Caco-2 (cell line): ENCODE data around the gene ADRA2C. TPM values are rescaled to one million over a fixed set of nuclear protein-coding genes. Genes with fewer than 3 reads are reported as not detected.

Source experiments
- BruUV-seq: library from RNA; stranded (reverse); fragments of 400-500 nt; replicated peaks from 2 replicates; lab custom pipeline; 2021; lab: Mats Ljungman, UMichigan
- CTCF ChIA-PET: fragments of 300-600 bp; sonication (Branson Sonifier 250); formaldehyde crosslinking; loops from one replicate; lab custom pipeline; 2022; ENCODE audit warnings: antibody characterized with exemption; lab: Charles Lee
- POLR2A ChIA-PET: fragments of 300-600 bp; sonication (Branson Sonifier 250); formaldehyde crosslinking; loops from one replicate; lab custom pipeline; 2022; ENCODE audit warnings: antibody characterized with exemption; lab: Charles Lee
- DNase-seq, 2 experiments: peaks; one replicate each; pipeline versions ENCODE4 v3.0.0 to v3.0.0-alpha.2; 2020 to 2022
- H3K27me3 ChIP-seq: replicated peaks from 2 replicates; pipeline ENCODE4 v1.6.0; 2011; ENCODE audit warnings: low read length; ENCODE audit not compliant: control insufficient read depth, insufficient read depth
- H3K36me3 ChIP-seq: 2 replicates; pipeline ENCODE4 v1.5.1; 2011; ENCODE audit warnings: low read length; ENCODE audit not compliant: control insufficient read depth, insufficient read depth
- H3K4me1 ChIP-seq: fragments of 250-450 bp; sonication (Bioruptor Pico); 2 replicates; pipeline ENCODE4 v1.5.1; 2020; ENCODE audit warnings: mild to moderate bottlenecking
- H3K4me3 ChIP-seq: 2 replicates; pipeline ENCODE4 v1.5.1; 2011; ENCODE audit warnings: low read depth, mild to moderate bottlenecking, control low read depth, low read length
- H3K9me3 ChIP-seq: fragments of 250-450 bp; sonication (Bioruptor Pico); 2 replicates; pipeline ENCODE4 v1.5.1; 2020; ENCODE audit warnings: mild to moderate bottlenecking, moderate library complexity
- H3K27ac Mint-ChIP-seq: one replicate; pipeline ENCODE4 v1.8.0; 2022; ENCODE audit warnings: mixed read lengths; ENCODE audit not compliant: unreplicated experiment
- H3K27me3 Mint-ChIP-seq: one replicate; pipeline ENCODE4 v1.8.0; 2022; ENCODE audit warnings: mixed read lengths; ENCODE audit not compliant: insufficient read depth, unreplicated experiment
- H3K36me3 Mint-ChIP-seq: one replicate; pipeline ENCODE4 v1.8.0; 2022; ENCODE audit warnings: mild to moderate bottlenecking, mixed read lengths; ENCODE audit not compliant: insufficient read depth, unreplicated experiment
- H3K4me1 Mint-ChIP-seq: one replicate; pipeline ENCODE4 v1.8.0; 2022; ENCODE audit warnings: low read depth, mixed read lengths; ENCODE audit not compliant: unreplicated experiment
- H3K4me3 Mint-ChIP-seq: one replicate; pipeline ENCODE4 v1.8.0; 2022; ENCODE audit warnings: mild to moderate bottlenecking, moderate library complexity, mixed read lengths; ENCODE audit not compliant: unreplicated experiment
- H3K9me3 Mint-ChIP-seq: one replicate; pipeline ENCODE4 v1.8.0; 2022; ENCODE audit warnings: mixed read lengths; ENCODE audit not compliant: unreplicated experiment
- intact Hi-C: fragments of 100-400 bp; cut with micrococcal nuclease; formaldehyde crosslinking; loops from one replicate; pipeline ENCODE4 v1.10.0; 2022; ENCODE audit not compliant: unreplicated experiment
- total RNA-seq: library from RNA; stranded (reverse); gene quantifications from 2 replicates; pipeline ENCODE4 v1.2.3, GENCODE V29; 2022
- TF ChIP-seq, protein P1 (sequence below), 2 experiments: fragments of 200-600 bp in 1 of 2; IDR thresholded peaks; 1 replicate in 1 of 2; 2 replicates in 1 of 2; pipeline versions ENCODE4 v1.5.1 to v1.8.0; 2011 to 2022; ENCODE audit warnings: antibody characterized with exemption in 1 of 2, control low read depth in 1 of 2, inconsistent platforms in 1 of 2, low read depth in 1 of 2, low read length in 1 of 2, mild to moderate bottlenecking in 1 of 2, moderate library complexity in 1 of 2; ENCODE audit not compliant: insufficient read depth in 1 of 2, severe bottlenecking in 1 of 2, unreplicated experiment in 1 of 2

Gene ADRA2C
- total RNA-seq, 1 experiment from 2014 or later = 11.7 TPM

DNA sequence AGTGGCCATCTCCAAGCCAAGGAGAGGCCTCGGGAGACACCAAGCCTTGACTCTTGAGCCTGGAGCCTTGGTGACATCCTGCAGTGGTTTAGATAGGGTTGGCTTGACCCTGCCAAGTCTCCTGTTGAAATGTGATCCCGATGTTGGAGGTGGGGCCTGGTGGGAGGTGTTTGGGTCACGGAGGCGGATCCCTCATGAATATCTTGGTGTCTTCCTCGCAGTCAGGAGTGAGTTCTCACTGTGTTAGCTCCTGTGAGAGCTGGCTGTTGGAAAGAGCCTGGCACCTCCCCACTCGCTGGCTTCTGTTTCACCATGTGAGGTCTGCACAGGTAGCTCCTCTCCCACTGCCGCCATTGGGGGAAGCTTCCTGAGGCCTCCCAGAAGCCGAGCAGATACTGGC, 38.8 kb downstream of the ADRA2C start:
- CTCF ChIA-PET = no interaction called here
- H3K27ac Mint-ChIP-seq = no peak overlapping the region
- POLR2A ChIA-PET = no interaction called here
- TF ChIP-seq, protein P1, sequence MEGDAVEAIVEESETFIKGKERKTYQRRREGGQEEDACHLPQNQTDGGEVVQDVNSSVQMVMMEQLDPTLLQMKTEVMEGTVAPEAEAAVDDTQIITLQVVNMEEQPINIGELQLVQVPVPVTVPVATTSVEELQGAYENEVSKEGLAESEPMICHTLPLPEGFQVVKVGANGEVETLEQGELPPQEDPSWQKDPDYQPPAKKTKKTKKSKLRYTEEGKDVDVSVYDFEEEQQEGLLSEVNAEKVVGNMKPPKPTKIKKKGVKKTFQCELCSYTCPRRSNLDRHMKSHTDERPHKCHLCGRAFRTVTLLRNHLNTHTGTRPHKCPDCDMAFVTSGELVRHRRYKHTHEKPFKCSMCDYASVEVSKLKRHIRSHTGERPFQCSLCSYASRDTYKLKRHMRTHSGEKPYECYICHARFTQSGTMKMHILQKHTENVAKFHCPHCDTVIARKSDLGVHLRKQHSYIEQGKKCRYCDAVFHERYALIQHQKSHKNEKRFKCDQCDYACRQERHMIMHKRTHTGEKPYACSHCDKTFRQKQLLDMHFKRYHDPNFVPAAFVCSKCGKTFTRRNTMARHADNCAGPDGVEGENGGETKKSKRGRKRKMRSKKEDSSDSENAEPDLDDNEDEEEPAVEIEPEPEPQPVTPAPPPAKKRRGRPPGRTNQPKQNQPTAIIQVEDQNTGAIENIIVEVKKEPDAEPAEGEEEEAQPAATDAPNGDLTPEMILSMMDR (IDR thresholded peaks at IDR 0.05; ENCODE audit: insufficient read depth in 1 of 2, low read depth in 1 of 2, low read length in 1 of 2, severe bottlenecking in 1 of 2, unreplicated experiment in 1 of 2) = no peak
- H3K4me1 Mint-ChIP-seq = no peaks in the 10 kb centered on the region
- no TSS peak for BruUV-seq
- no peaks in the 10 kb centered on the region for H3K4me1 ChIP-seq
- no peaks in the 10 kb centered on the region for H3K9me3 ChIP-seq
- no peaks in the 10 kb centered on the region for H3K27me3 ChIP-seq
- H3K9me3 Mint-ChIP-seq = no peaks in the 10 kb centered on the region
- H3K27me3 Mint-ChIP-seq = peaks cover 14% of the 10 kb centered on the region
- no peaks in the 10 kb centered on the region for H3K36me3 ChIP-seq
- peaks cover 6% of the 10 kb centered on the region for H3K36me3 Mint-ChIP-seq
- intact Hi-C loops = no loop called here
- no peak overlapping the region for H3K4me3 ChIP-seq
- H3K4me3 Mint-ChIP-seq = no peak overlapping the region
- DNase-seq = no peak

DNA sequence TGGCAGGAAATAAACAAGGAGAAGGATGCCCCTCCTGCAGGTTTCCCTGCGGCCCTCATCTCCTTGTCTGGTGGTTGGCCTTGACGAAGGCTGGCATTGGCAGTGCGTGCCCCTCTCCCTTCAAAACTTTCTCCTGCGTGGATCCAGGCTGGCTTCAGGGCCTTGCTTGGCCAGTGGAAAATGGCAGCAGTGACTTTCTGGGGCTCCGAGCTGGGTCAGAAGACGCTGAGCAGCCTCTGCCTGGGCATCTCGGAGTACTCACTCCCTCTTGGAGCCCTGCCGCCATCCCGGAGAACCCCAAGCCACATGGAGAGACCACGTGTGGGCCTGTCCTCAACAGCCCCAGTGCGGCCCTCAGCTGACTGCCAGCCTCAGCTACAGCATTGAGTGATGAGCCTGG, 39.5 kb downstream of the ADRA2C start:
- Mint-ChIP-seq H3K4me3 (no peak overlapping the region), H3K27me3 (peaks cover 13% of the 10 kb centered on the region), H3K9me3 (no peaks in the 10 kb centered on the region), H3K4me1 (no peaks in the 10 kb centered on the region), H3K36me3 (peaks cover 6% of the 10 kb centered on the region), H3K27ac (no peak overlapping the region)
- no peaks in the 10 kb centered on the region for H3K9me3 ChIP-seq
- H3K27me3 ChIP-seq = no peaks in the 10 kb centered on the region
- ChIA-PET POLR2A (no interaction called here), CTCF (no interaction called here)
- no peaks in the 10 kb centered on the region for H3K4me1 ChIP-seq
- H3K4me3 ChIP-seq = no peak overlapping the region
- BruUV-seq = no TSS peak
- no peaks in the 10 kb centered on the region for H3K36me3 ChIP-seq
- TF ChIP-seq, protein P1 (IDR thresholded peaks at IDR 0.05; ENCODE audit: insufficient read depth in 1 of 2, low read depth in 1 of 2, low read length in 1 of 2, severe bottlenecking in 1 of 2, unreplicated experiment in 1 of 2) = no peak
- intact Hi-C loops = no loop called here
- no peak for DNase-seq

DNA sequence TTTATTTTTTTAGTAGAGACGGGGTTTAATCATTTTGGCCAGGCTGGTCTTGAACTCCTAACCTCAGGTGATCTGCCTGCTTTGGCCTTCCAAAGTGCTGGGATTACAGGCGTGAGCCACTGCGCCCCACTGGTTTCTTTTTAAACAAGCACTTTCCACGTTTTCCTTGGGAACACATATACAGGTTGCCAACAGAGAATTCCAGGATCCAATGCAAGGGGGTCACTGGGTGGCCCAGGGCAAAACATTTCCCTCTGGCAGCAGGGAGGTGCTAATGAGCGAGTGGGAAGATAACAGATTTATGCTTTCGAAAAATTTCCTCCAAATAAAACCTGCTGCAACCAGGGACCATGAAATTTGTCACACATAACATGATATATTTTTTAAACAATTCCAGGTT, 41.1 kb downstream of the ADRA2C start:
- BruUV-seq = no TSS peak
- intact Hi-C loops = no loop called here
- CTCF ChIA-PET = no interaction called here
- H3K27me3 Mint-ChIP-seq = peaks cover 13% of the 10 kb centered on the region
- TF ChIP-seq, protein P1 (IDR thresholded peaks at IDR 0.05; ENCODE audit: insufficient read depth in 1 of 2, low read depth in 1 of 2, low read length in 1 of 2, severe bottlenecking in 1 of 2, unreplicated experiment in 1 of 2) = no peak
- H3K36me3 Mint-ChIP-seq = peaks cover 6% of the 10 kb centered on the region
- Histone ChIP-seq H3K27me3 (no peaks in the 10 kb centered on the region), H3K4me1 (no peaks in the 10 kb centered on the region), H3K4me3 (no peak overlapping the region), H3K9me3 (no peaks in the 10 kb centered on the region), H3K36me3 (no peaks in the 10 kb centered on the region)
- H3K9me3 Mint-ChIP-seq = no peaks in the 10 kb centered on the region
- DNase-seq = no peak
- no peaks in the 10 kb centered on the region for H3K4me1 Mint-ChIP-seq
- no peak overlapping the region for H3K27ac Mint-ChIP-seq
- POLR2A ChIA-PET = no interaction called here
- H3K4me3 Mint-ChIP-seq = no peak overlapping the region
